Neuronal stem cell (in vitro differentiated cells): ENCODE measurements around the gene DDIT3.
A peak's percentile ranks its signal among the peaks of the same experiment; 100 is the strongest.

Experiments used
- DNase-seq: peaks from one replicate; pipeline ENCODE4 v3.0.0-alpha.2; 2013; ENCODE audit warnings: low spot score
- H2AFZ ChIP-seq: one replicate; pipeline ENCODE4 v1.6.1; 2013; ENCODE audit warnings: mild to moderate bottlenecking, low read length, inconsistent platforms
- H2AK5ac ChIP-seq: 2 replicates; pipeline ENCODE4 v1.6.1; 2013; ENCODE audit warnings: low read depth, mild to moderate bottlenecking, inconsistent platforms, low read length, moderate library complexity, mixed read lengths
- H2BK120ac ChIP-seq: 2 replicates; pipeline ENCODE4 v1.6.1; 2013; ENCODE audit warnings: low read depth, mild to moderate bottlenecking, inconsistent platforms, low read length, moderate library complexity, mixed read lengths
- H2BK12ac ChIP-seq: one replicate; pipeline ENCODE4 v1.6.1; 2013; ENCODE audit warnings: low read length, inconsistent platforms
- H2BK15ac ChIP-seq: 2 replicates; pipeline ENCODE4 v1.6.1; 2013; ENCODE audit warnings: mild to moderate bottlenecking, low read length, inconsistent platforms, mixed read lengths
- H2BK5ac ChIP-seq: one replicate; pipeline ENCODE4 v1.6.1; 2013; ENCODE audit warnings: inconsistent platforms, mild to moderate bottlenecking, low read length, moderate library complexity
- H3K14ac ChIP-seq: one replicate; pipeline ENCODE4 v1.6.1; 2013; ENCODE audit warnings: low read length, inconsistent platforms
- H3K18ac ChIP-seq: 2 replicates; pipeline ENCODE4 v1.6.1; 2013; ENCODE audit warnings: low read length, inconsistent platforms
- H3K23ac ChIP-seq: 2 replicates; pipeline ENCODE4 v1.6.1; 2013; ENCODE audit warnings: low read depth, mild to moderate bottlenecking, mixed read lengths, low read length, inconsistent platforms; ENCODE audit not compliant: poor library complexity
- H3K27ac ChIP-seq: replicated peaks from 3 replicates; pipeline ENCODE4 v1.5.1; 2013; ENCODE audit warnings: low read length, inconsistent platforms
- H3K27me3 ChIP-seq, 3 experiments: 2 replicates each; pipeline ENCODE4 v1.6.1; 2013; ENCODE audit warnings: low read length in 3 of 3, mild to moderate bottlenecking in 2 of 3, inconsistent platforms in 1 of 3, low read depth in 1 of 3, mixed read lengths in 1 of 3, moderate library complexity in 1 of 3; ENCODE audit not compliant: control insufficient read depth in 3 of 3, insufficient read depth in 3 of 3
- H3K36me3 ChIP-seq, 2 donors: replicated peaks in 1 of 2; 2 replicates each; pipeline ENCODE4 v1.6.1; 2013; ENCODE audit warnings: low read length in 2 of 2; ENCODE audit not compliant: control insufficient read depth in 2 of 2, insufficient read depth in 2 of 2
- H3K4ac ChIP-seq: 2 replicates; pipeline ENCODE4 v1.6.1; 2013; ENCODE audit warnings: inconsistent platforms, mild to moderate bottlenecking, low read length, moderate library complexity
- H3K4me1 ChIP-seq, 2 donors: 1 replicate in 1 of 2; 2 replicates in 1 of 2; pipeline ENCODE4 v1.6.1; 2013; ENCODE audit warnings: low read length in 2 of 2, low read depth in 1 of 2; ENCODE audit not compliant: control insufficient read depth in 2 of 2, insufficient read depth in 1 of 2
- H3K4me2 ChIP-seq: one replicate; pipeline ENCODE4 v1.6.1; 2013; ENCODE audit warnings: mild to moderate bottlenecking, low read length, inconsistent platforms; ENCODE audit not compliant: insufficient read depth, poor library complexity, severe bottlenecking
- H3K4me3 ChIP-seq, 2 donors: 2 replicates each; pipeline ENCODE4 v1.5.1; 2013; ENCODE audit warnings: low read length in 2 of 2, mild to moderate bottlenecking in 2 of 2, inconsistent platforms in 1 of 2, moderate library complexity in 1 of 2
- H3K79me1 ChIP-seq: one replicate; pipeline ENCODE4 v1.6.1; 2013; ENCODE audit warnings: low read depth, mild to moderate bottlenecking, inconsistent platforms, low read length, moderate library complexity
- H3K9ac ChIP-seq: one replicate; pipeline ENCODE4 v1.6.1; 2013; ENCODE audit warnings: mild to moderate bottlenecking, low read depth, low read length, inconsistent platforms; ENCODE audit not compliant: poor library complexity
- H3K9me3 ChIP-seq, 2 donors: replicated peaks in 1 of 2; 2 replicates each; pipeline versions ENCODE3 to v1.6.1; 2013; ENCODE audit warnings: low read length in 2 of 2, mild to moderate bottlenecking in 2 of 2, inconsistent platforms in 1 of 2, low read depth in 1 of 2, mixed read lengths in 1 of 2, moderate library complexity in 1 of 2; ENCODE audit not compliant: control insufficient read depth in 2 of 2, insufficient read depth in 1 of 2
- H4K8ac ChIP-seq: one replicate; pipeline ENCODE4 v1.6.1; 2013; ENCODE audit warnings: low read depth, mild to moderate bottlenecking, inconsistent platforms, low read length, moderate library complexity
- H4K91ac ChIP-seq: one replicate; pipeline ENCODE4 v1.6.1; 2013; ENCODE audit warnings: low read length, low read depth, mild to moderate bottlenecking, inconsistent platforms; ENCODE audit not compliant: poor library complexity
- WGBS, 2 donors: extraction: QIAGEN DNeasy Blood & Tissue Kit; methylation state at CpG; one replicate each; pipeline ENCODE4 v1.1.7; 2013; ENCODE audit warnings: missing lambda C conversion rate in 2 of 2, mixed read lengths in 1 of 2; ENCODE audit not compliant: insufficient read length in 2 of 2, insufficient replicate concordance in 1 of 2; ENCODE audit errors: extremely low coverage in 2 of 2; 5-methylcytosine and 5-hydroxymethylcytosine counted together

DDIT3 gene

GRCh38 chr12:57533108-57533507, 12.8 kb upstream of the DDIT3 start:
- H2BK5ac ChIP-seq, result no peak overlapping the region
- no peak overlapping the region for H4K91ac ChIP-seq
- no peak overlapping the region for H2BK120ac ChIP-seq
- H3K36me3 ChIP-seq, result peaks cover 52 to 93% of the 10 kb centered on the region in 2 donors
- no peak overlapping the region for H3K4me2 ChIP-seq
- H3K79me1 ChIP-seq, result no peaks in the 10 kb centered on the region
- H3K18ac ChIP-seq, result no peak overlapping the region
- no peak overlapping the region for H3K23ac ChIP-seq
- no peak overlapping the region for H3K9ac ChIP-seq
- H2BK15ac ChIP-seq, result no peak overlapping the region
- no peaks in the 10 kb centered on the region for H3K9me3 ChIP-seq
- WGBS, 2 donors, result no CpG with 5 or more reads among the region's 8 CpGs
- H4K8ac ChIP-seq, result no peak overlapping the region
- no peak overlapping the region for H3K4me3 ChIP-seq
- no peak overlapping the region for H2BK12ac ChIP-seq
- H2AFZ ChIP-seq, result no peak overlapping the region
- H3K14ac ChIP-seq, result no peak overlapping the region
- DNase-seq, result no peak
- no peaks in the 10 kb centered on the region for H3K4me1 ChIP-seq
- no peak overlapping the region for H3K4ac ChIP-seq
- H2AK5ac ChIP-seq, result no peak overlapping the region
- H3K27ac ChIP-seq, result no peak overlapping the region
- H3K27me3 ChIP-seq, result no peaks in the 10 kb centered on the region

GRCh38 chr12:57531836-57532235, 11.5 kb upstream of the DDIT3 start:
- Histone ChIP-seq H3K79me1 (no peaks in the 10 kb centered on the region), H2AK5ac (no peak overlapping the region), H3K36me3 (peaks cover 55 to 97% of the 10 kb centered on the region in 2 donors), H2BK15ac (no peak overlapping the region), H3K14ac (no peak overlapping the region), H3K18ac (no peak overlapping the region), H3K27me3 (no peaks in the 10 kb centered on the region), H2BK5ac (no peak overlapping the region), H3K9me3 (no peaks in the 10 kb centered on the region), H2BK12ac (no peak overlapping the region), H4K91ac (no peak overlapping the region), H3K27ac (no peak overlapping the region), H3K4me1 (no peaks in the 10 kb centered on the region), H4K8ac (no peak overlapping the region), H3K4me3 (no peak overlapping the region), H2BK120ac (no peak overlapping the region), H3K4ac (no peak overlapping the region), H3K9ac (no peak overlapping the region), H3K23ac (no peak overlapping the region), H3K4me2 (no peak overlapping the region), H2AFZ (no peak overlapping the region)
- no peak for DNase-seq
- WGBS, 2 donors, result no CpG with 5 or more reads among the region's 1 CpG

GRCh38 chr12:57530396-57531142, 10.3 kb upstream of the DDIT3 start:
- H3K9ac ChIP-seq, result no peak overlapping the region
- H3K23ac ChIP-seq, result no peak overlapping the region
- H3K14ac ChIP-seq, result no peak overlapping the region
- no peak overlapping the region for H4K8ac ChIP-seq
- H3K4me1 ChIP-seq, result no peaks in the 10 kb centered on the region
- peaks cover 60 to 96% of the 10 kb centered on the region in 2 donors for H3K36me3 ChIP-seq
- H2AFZ ChIP-seq, result no peak overlapping the region
- H2BK15ac ChIP-seq, result no peak overlapping the region
- H3K79me1 ChIP-seq, result no peaks in the 10 kb centered on the region
- no peak overlapping the region for H2BK5ac ChIP-seq
- DNase-seq, result no peak
- no peak overlapping the region for H3K4ac ChIP-seq
- H2BK12ac ChIP-seq, result no peak overlapping the region
- H3K4me2 ChIP-seq, result no peak overlapping the region
- no peak overlapping the region for H2AK5ac ChIP-seq
- no peak overlapping the region for H2BK120ac ChIP-seq
- H3K27me3 ChIP-seq, result no peaks in the 10 kb centered on the region
- H3K9me3 ChIP-seq, result no peaks in the 10 kb centered on the region
- H3K18ac ChIP-seq, result no peak overlapping the region
- no peak overlapping the region for H3K27ac ChIP-seq
- no CpG with 5 or more reads among the region's 5 CpGs for WGBS, 2 donors
- H4K91ac ChIP-seq, result peak overlapping the region; percentile 61
- H3K4me3 ChIP-seq, result no peak overlapping the region

GRCh38 chr12:57529831-57530230, 9.5 kb upstream of the DDIT3 start:
- no peak overlapping the region for H2AK5ac ChIP-seq
- no peak overlapping the region for H3K23ac ChIP-seq
- H3K4ac ChIP-seq, result no peak overlapping the region
- peaks cover 0 to 5% of the 10 kb centered on the region in 2 donors for H3K4me1 ChIP-seq
- H3K79me1 ChIP-seq, result no peaks in the 10 kb centered on the region
- no peak overlapping the region for H2BK15ac ChIP-seq
- H3K4me3 ChIP-seq, result no peak overlapping the region
- H4K8ac ChIP-seq, result no peak overlapping the region
- no peak overlapping the region for H3K27ac ChIP-seq
- no peak overlapping the region for H3K9ac ChIP-seq
- H3K14ac ChIP-seq, result no peak overlapping the region
- H3K18ac ChIP-seq, result no peak overlapping the region
- no peaks in the 10 kb centered on the region for H3K9me3 ChIP-seq
- DNase-seq, result no peak
- no peaks in the 10 kb centered on the region for H3K27me3 ChIP-seq
- no peak overlapping the region for H2BK12ac ChIP-seq
- H4K91ac ChIP-seq, result no peak overlapping the region
- H3K4me2 ChIP-seq, result no peak overlapping the region
- no peak overlapping the region for H2AFZ ChIP-seq
- WGBS, 2 donors, result no CpG with 5 or more reads among the region's 6 CpGs
- no peak overlapping the region for H2BK120ac ChIP-seq
- no peak overlapping the region for H2BK5ac ChIP-seq
- H3K36me3 ChIP-seq, result peaks cover 54 to 95% of the 10 kb centered on the region in 2 donors
